Embryonic facial prominence (tissue), 1 donor: ENCODE measurements around the gene ZNF718.
"Not testable (repeated sequence)": the region's sequence is repeated elsewhere in the genome, so short reads cannot be mapped to it uniquely, and the experiment has no call there.

Experiments used
- DNase-seq: peaks from one replicate; pipeline ENCODE4 v3.0.0-alpha.2; 2016; ENCODE audit errors: extremely low spot score

The ZNF718 gene

DNA sequence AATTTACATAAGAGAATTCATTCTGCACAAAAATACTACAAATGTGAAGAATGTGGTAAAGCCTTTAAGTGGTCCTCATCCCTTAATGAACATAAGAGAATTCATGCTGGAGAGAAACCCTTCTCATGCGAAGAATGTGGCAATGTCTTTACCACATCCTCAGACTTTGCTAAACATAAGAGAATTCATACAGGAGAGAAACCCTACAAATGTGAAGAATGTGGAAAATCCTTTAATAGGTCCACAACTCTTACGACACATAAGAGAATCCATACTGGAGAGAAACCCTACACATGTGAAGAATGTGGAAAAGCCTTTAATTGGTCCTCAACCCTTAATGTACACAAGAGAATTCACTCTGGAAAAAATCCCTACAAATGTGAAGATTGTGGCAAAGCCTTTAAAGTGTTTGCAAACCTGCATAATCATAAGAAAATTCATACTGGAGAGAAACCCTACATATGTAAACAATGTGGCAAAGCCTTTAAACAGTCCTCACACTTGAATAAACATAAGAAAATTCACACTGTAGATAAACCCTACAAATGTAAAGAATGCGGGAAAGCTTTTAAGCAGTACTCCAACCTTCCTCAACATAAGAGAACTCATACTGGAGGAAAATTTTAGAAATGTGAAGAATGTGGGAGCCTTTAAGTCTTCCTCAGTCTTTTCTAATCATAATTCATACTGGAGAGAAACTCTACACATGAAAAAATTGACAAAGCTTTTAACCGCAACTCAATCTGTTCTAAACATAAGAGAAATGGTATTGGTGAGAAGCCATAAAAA is 37.4 kb downstream of the ZNF718 start:
- DNase-seq: no peak

- DNase-seq: not testable (repeated sequence)
These were observed 45.3 kb downstream of the ZNF718 start for GRCh38 chr4:169640-170039.

- DNase-seq: not testable (repeated sequence)
These were observed 47.0 kb downstream of the ZNF718 start for GRCh38 chr4:171318-171717.

DNA sequence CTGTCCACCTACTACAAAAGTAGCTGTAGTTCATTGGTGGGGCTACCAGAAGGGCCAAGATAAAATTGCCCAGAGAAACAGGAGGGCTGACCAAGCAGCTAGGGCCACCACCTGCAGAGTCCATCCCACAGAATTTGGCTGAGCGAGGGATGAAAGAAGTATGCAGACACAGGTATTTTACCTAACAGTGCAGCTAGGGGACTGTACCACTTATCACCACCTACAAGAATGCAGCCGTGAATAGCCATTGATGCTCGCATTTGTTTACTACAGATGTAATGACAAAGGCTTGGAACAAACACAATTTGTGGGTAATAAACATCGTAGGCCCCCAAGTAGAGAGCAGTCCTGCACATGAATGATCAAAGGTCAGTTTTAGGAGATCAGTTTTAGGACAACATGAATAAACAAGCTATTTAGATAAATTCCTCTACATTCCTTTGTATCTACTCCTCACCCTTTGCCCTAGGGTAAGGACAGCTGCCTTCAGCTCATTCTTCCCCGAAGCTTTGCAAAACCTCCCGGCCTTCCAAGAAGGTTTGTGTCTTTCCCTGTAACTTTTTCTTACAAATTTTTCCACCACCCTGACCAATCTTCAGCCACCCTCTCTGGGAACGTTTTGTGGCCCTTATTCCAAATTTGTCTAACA is 49.5 kb downstream of the ZNF718 start:
- no peak for DNase-seq

DNA sequence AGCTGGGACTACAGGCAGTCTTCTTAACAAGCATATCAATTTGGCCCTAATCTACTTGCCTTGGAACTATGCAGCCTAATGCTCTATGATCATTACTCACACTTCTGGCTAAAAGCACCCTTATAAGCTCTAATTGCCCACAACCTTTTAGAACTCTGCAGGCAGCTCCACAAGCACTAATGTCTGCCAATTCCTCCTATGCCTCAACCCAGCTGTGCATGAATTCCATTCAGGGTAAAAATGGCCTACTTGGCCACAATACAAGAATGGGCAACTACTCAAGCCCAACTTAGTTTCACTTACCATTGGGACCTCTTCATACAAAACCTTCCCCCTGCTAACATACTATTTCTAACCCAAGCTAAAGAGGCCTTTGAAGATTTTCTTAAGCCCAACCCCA is 51.7 kb downstream of the ZNF718 start:
- DNase-seq: no peak

GRCh38 chr4:176995-177394 is 52.7 kb downstream of the ZNF718 start:
- DNase-seq: no peak

DNA sequence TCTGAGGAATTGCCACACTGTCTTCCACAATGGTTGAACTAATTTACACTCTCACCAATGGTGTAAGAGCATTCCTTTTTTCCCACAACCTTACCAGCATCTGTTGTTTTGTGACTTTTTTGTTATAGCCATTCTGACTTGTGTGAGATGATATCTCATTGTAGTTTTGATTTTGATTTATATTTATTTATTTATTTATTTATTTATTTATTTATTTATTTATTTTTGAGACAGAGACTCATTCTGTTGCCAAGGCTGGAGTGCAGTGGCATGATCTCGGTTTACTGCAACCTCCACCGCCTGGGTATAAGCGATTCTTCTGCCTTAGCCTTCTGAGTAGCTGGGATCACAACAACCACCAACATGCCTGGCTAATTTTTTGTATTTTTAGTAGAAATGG is 57.9 kb downstream of the ZNF718 start:
- not testable (repeated sequence) for DNase-seq

DNA sequence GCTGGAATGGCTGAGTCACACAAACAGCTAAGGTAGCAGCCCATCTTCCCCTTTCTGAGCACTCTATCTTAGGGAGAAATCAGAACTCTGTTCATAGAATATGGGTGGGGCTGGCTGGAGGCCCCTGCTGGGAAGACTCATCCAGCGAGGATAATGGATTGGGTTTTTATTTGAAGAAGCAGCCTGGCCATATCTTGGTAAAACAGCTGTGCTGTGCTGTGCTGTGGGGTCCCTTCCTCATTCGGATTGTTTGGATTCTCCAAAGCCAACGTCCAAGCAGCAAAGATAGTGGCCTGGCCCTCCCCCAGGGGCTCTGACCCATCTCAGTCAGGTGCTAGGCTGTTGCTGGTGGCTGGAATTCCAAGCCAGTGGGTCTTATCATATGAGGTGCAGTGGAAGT is 63.8 kb downstream of the ZNF718 start:
- no peak for DNase-seq

DNA sequence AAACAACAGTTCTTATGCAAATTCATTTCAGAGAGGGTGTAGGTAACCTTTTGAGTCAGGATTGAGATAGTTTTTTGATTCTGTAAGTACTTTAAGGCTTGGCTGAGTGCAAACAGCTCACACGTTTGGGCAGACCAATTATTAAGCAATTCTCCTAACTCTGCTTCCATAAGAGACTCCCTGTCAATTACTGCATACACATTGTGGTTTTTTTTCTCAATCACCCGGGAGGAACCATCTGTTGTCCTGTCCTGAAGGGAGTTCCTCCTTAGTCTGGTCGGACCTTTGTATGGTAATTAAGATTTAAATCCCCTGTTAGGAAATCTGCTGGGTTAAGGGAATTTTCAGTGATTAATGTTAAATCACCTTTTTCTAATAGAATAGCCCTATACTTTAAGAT is 70.9 kb downstream of the ZNF718 start:
- not testable (repeated sequence) for DNase-seq

- no peak for DNase-seq
These were observed 76.6 kb downstream of the ZNF718 start for GRCh38 chr4:200936-201335.

DNA sequence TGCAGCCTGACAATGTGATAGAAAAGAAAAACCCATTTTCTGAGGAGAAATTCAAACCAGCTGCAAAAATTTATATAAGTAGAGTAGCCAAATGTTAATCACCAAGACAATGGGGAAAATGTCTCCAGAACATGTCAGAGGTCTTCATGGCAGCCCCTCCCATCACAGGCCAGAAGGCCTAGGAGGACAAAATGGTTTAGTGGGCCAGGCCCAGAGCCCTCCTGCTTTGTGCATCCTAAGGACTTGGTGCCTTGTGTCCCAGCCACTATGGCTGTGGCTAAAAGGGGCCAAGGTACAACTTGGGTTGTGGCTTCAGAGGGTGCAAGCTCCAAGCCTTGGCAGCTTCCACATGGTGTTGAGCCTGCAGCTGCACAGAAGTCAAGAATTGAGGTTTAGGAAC is 78.5 kb downstream of the ZNF718 start:
- DNase-seq: not testable (repeated sequence)

- no peak for DNase-seq
These were observed 80.9 kb downstream of the ZNF718 start for GRCh38 chr4:205097-205756.

GRCh38 chr4:206054-206453 is 81.8 kb downstream of the ZNF718 start:
- DNase-seq: no peak

DNA sequence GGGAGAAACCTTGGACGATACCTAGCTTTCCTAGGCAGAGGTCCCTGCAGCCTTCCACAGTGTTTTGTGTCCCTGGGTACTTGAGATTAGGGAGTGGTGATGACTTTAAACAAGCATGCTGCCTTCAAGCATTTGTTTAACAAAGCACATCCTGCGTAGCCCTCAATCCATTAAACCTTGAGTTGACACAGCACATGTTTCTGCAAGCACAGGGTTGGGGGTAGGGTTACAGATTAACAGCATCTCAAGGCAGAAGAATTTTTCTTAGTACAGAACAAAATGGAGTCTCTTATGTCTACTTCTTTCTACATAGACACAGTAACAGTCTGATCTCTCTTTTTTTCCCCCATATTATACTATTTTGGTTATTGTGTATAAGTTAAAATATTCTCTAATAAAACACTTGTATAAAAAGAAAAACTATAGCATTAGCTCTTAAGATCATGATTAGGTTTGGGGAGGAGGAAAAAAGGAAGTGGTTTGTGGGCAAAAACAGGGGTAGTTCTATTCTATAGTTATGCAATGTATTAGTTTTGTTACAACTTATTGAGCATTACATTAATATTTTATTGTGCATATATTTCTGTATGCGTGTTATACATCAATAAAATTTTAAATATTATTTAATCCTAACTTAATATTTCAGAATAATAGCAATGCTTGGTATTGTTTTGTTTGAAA is 84.3 kb downstream of the ZNF718 start:
- not testable (repeated sequence) for DNase-seq

GRCh38 chr4:211033-211511 is 86.8 kb downstream of the ZNF718 start:
- DNase-seq: no peak

- DNase-seq: peak; percentile 72
These were observed 88.3 kb downstream of the ZNF718 start for GRCh38 chr4:212438-213188.

DNA sequence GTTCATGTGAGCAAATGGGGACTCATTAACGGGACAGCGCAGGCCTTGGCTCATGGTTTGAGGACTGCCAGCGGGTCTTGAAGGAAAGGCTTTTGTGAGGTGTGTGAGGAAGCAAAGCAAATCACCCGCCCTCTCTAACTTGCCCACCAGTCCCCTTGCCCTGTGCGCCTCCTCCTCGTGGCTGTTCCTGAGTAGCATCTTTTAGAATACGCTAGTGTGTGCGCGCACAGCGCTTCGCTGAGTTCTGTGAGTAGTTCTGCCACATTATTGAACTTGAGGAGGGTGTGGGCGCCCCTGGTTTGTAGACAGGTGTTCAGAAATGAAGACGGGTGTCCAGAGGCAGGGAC is 88.9 kb downstream of the ZNF718 start:
- not testable (repeated sequence) for DNase-seq
